Sigmoid colon (tissue), 7 donors: ENCODE data around the gene FITM1. TPM values are rescaled to one million over a fixed set of nuclear protein-coding genes. Genes with fewer than 3 reads are reported as not detected.

ENCODE experiments used
- DNase-seq: peaks from one replicate; pipeline ENCODE4 v3.0.0-alpha.2; 2019
- H3K27ac ChIP-seq, 4 donors: fragments of 200-600 bp; sonication (generic); one replicate each; pipeline ENCODE4 v1.5.1; 2016 to 2019; ENCODE audit warnings: mild to moderate bottlenecking in 1 of 4
- H3K27me3 ChIP-seq, 3 donors: fragments of 200-600 bp; sonication (generic); one replicate each; pipeline ENCODE4 v1.5.1; 2019; ENCODE audit warnings: mild to moderate bottlenecking in 1 of 3
- H3K36me3 ChIP-seq, 4 donors: fragments of 200-600 bp; sonication (generic); one replicate each; pipeline ENCODE4 v1.5.1; 2016 to 2019
- H3K4me1 ChIP-seq, 4 donors: fragments of 200-600 bp; sonication (generic); one replicate each; pipeline ENCODE4 v1.5.1; 2017 to 2019
- H3K4me3 ChIP-seq, 4 donors: fragments of 200-600 bp; sonication (generic); one replicate each; pipeline ENCODE4 v1.5.1; 2017 to 2019; ENCODE audit warnings: mild to moderate bottlenecking in 2 of 4, moderate library complexity in 1 of 4
- H3K9me3 ChIP-seq, 4 donors: fragments of 200-600 bp in 3 of 4; sonication (generic) in 3 of 4; one replicate each; pipeline versions ENCODE4 v1.5.1 to v1.6.1; 2013 to 2019
- EP300 ChIP-seq, 4 donors: sonication (generic); formaldehyde crosslinking; IDR thresholded peaks; one replicate each; pipeline ENCODE4 v1.6.1; 2017; ENCODE audit warnings: antibody characterized with exemption in 4 of 4
- POLR2A ChIP-seq, 2 donors: fragments of 450-650 bp; IDR thresholded peaks; one replicate each; pipeline ENCODE4 v1.6.1; 2016; ENCODE audit warnings: antibody characterized with exemption in 2 of 2, mild to moderate bottlenecking in 2 of 2, moderate library complexity in 2 of 2
- POLR2AphosphoS5 ChIP-seq, 4 donors: sonication (generic); formaldehyde crosslinking; IDR thresholded peaks; one replicate each; pipeline ENCODE4 v1.6.1; 2017; ENCODE audit warnings: antibody characterized with exemption in 4 of 4
- WGBS, 2 donors: extraction: QIAGEN DNeasy Blood & Tissue Kit; methylation state at CpG; one replicate each; pipeline ENCODE4 v1.1.7; 2013; 5-methylcytosine and 5-hydroxymethylcytosine counted together
- intact Hi-C: fragments of 100-400 bp; cut with DNase I; formaldehyde crosslinking; loops from one replicate; pipeline ENCODE4 v1.15.1; 2023
- polyA plus RNA-seq, 3 donors: library from polyadenylated mRNA; stranded (reverse); fragments of 200-250 nt; gene quantifications; one replicate each; pipeline ENCODE4 v1.2.3, GENCODE V29; 2013
- small RNA-seq, 3 donors: library from RNA; depleted of rRNA; stranded (forward); fragments of <200 nt; gene quantifications; one replicate each; pipeline ENCODE3, GENCODE V24; 2016
- total RNA-seq, 4 donors: library from RNA; depleted of rRNA; stranded (reverse); fragments of >200 nt; gene quantifications; one replicate each; pipeline ENCODE4 v1.1.0, GENCODE V29; 2016
- TF ChIP-seq, protein P1 (sequence below), 4 experiments: fragments of 450-650 bp in 3 of 4; fragments of 200-600 bp in 1 of 4; IDR thresholded peaks; one replicate each; pipeline ENCODE4 v1.5.1; 2016 to 2019; ENCODE audit warnings: antibody characterized with exemption in 4 of 4, mild to moderate bottlenecking in 3 of 4, moderate library complexity in 2 of 4
- donor health status: healthy with polysubstance abuse.
- donor health status: Bipolar disorder and iron deficiency.
- donor health status: healthy.

The FITM1 gene
- total and polyA plus RNA-seq, 7 donors, result 0.33 to 1.8 TPM; not detected in 5

DNA sequence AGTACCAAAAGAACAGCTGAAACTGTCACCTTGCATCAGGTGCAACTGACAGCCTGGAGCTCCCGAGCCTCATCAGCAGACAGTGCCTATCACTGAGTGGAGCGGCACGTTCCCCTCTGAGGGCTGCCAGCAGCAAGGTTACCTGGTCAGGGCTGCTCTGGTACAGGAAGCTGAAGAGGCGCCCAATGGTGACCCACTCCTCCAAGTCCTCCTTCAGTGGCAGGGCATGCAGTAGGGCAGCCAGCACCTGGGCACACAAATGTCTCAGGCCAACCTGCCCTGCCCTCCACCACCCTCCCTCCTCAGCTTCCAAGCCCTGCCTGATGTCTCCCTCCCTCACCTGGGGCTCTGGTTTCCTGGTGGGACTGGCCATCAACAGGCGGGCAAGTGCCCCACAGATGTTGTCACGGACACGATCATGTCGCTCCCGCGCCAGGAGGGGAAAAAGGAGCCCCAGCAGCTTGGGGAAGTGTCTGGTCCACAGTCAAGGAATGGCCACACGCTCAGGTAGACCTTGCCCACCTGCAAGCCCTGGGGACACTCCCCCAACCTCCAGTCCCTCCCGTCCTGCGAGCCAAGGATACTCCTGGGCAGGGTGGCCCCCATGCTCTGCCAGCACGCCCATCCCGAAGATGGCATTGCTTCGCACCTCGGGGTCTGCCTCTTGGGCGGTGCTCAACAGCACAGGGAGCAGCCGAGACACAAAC is 51.1 kb downstream of the FITM1 start:
- H3K36me3 ChIP-seq, result peaks cover 4 to 80% (median 36%) of the 10 kb centered on the region in 4 donors
- TF ChIP-seq, protein P1, sequence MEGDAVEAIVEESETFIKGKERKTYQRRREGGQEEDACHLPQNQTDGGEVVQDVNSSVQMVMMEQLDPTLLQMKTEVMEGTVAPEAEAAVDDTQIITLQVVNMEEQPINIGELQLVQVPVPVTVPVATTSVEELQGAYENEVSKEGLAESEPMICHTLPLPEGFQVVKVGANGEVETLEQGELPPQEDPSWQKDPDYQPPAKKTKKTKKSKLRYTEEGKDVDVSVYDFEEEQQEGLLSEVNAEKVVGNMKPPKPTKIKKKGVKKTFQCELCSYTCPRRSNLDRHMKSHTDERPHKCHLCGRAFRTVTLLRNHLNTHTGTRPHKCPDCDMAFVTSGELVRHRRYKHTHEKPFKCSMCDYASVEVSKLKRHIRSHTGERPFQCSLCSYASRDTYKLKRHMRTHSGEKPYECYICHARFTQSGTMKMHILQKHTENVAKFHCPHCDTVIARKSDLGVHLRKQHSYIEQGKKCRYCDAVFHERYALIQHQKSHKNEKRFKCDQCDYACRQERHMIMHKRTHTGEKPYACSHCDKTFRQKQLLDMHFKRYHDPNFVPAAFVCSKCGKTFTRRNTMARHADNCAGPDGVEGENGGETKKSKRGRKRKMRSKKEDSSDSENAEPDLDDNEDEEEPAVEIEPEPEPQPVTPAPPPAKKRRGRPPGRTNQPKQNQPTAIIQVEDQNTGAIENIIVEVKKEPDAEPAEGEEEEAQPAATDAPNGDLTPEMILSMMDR (IDR thresholded peaks at IDR 0.05), result no peak
- TF ChIP-seq EP300 (IDR thresholded peaks at IDR 0.05) (no peak), POLR2A (IDR thresholded peaks at IDR 0.05) (no peak), POLR2AphosphoS5 (IDR thresholded peaks at IDR 0.05) (no peak)
- H3K4me3 ChIP-seq, result no peak overlapping the region
- intact Hi-C loops, result no loop called here
- 90 to 92% methylated on average over 19 of the region's 19 CpGs for WGBS, 2 donors
- H3K27ac ChIP-seq, result peak overlapping the region in 3 of 4 donors; percentile 9 to 93 (median 88)
- no peak for DNase-seq
- no peaks in the 10 kb centered on the region for H3K9me3 ChIP-seq
- H3K27me3 ChIP-seq, result no peaks in the 10 kb centered on the region
- H3K4me1 ChIP-seq, result peaks cover 0 to 20% (median 19%) of the 10 kb centered on the region in 4 donors

Small RNA genes within 50 kb of the gene (small RNA-seq; reads per million reads assigned to genes)
- gene IPO4 (0 reads per million in 3 donors), gene IRF9 (0 reads per million in 3 donors), gene RNA5SP383 (0.36 to 1.3 (median 0.51) reads per million in 3 donors)

Other genes with a start within 250 kb of the FITM1 start
Only the 30 nearest of the 31 such genes appear.
- 10 to 100 TPM; 23.8 to 52.4 (median 37.8) TPM for gene DHRS4, start 176.9 kb upstream of the FITM1 start, total RNA-seq
- 10 to 100 TPM; 71.1 to 87.1 (median 74.0) TPM for gene DHRS4, start 176.9 kb upstream of the FITM1 start, polyA plus RNA-seq
- gene DHRS4L2, start 141.7 kb upstream of the FITM1 start, total RNA-seq, result 10 to 100 TPM in 3 of 4 donors, 1 to 10 TPM in 1; 8.0 to 20.0 (median 17.6) TPM
- gene DHRS4L2, start 141.7 kb upstream of the FITM1 start, polyA plus RNA-seq, result 10 to 100 TPM; 57.1 to 62.7 (median 57.6) TPM
- 1 to 10 TPM in 2 of 4 donors, under 1 TPM in 2; 0.14 to 3.3 (median 0.62) TPM for gene CARMIL3, start 78.7 kb upstream of the FITM1 start, total RNA-seq
- 1 to 10 TPM in 1 of 3 donors, under 1 TPM in 2; under 0.01 to 1.7 (median 0.23) TPM for gene CARMIL3, start 78.7 kb upstream of the FITM1 start, polyA plus RNA-seq
- 1 to 10 TPM in 3 of 4 donors, not detected in 1; 1.8 to 3.3 (median 2.9) TPM for gene CPNE6, start 59.1 kb upstream of the FITM1 start, total RNA-seq
- gene CPNE6, start 59.1 kb upstream of the FITM1 start, polyA plus RNA-seq, result under 1 TPM in 1 of 3 donors, not detected in 2; 0.42 TPM
- gene PCK2, start 36.3 kb upstream of the FITM1 start, total RNA-seq, result 10 to 100 TPM in 2 of 4 donors, 1 to 10 TPM in 2; 7.1 to 12.2 (median 9.2) TPM
- gene PCK2, start 36.3 kb upstream of the FITM1 start, polyA plus RNA-seq, result 100 to 1,000 TPM in 1 of 3 donors, 10 to 100 TPM in 2; 66.1 to 109 (median 99.5) TPM
- gene DCAF11, start 15.9 kb upstream of the FITM1 start, total RNA-seq, result 10 to 100 TPM; 37.7 to 82.9 (median 54.8) TPM
- 10 to 100 TPM; 70.9 to 79.8 (median 75.1) TPM for gene DCAF11, start 15.9 kb upstream of the FITM1 start, polyA plus RNA-seq
- gene NRL, start 15.7 kb upstream of the FITM1 start, total RNA-seq, result 1 to 10 TPM in 2 of 4 donors, under 1 TPM in 2; 0.71 to 2.2 (median 1.4) TPM
- gene NRL, start 15.7 kb upstream of the FITM1 start, polyA plus RNA-seq, result 1 to 10 TPM; 1.2 to 2.9 (median 1.8) TPM
- 100 to 1,000 TPM; 129 to 186 (median 152) TPM for gene PSME1, start 5.5 kb downstream of the FITM1 start, total RNA-seq
- gene PSME1, start 5.5 kb downstream of the FITM1 start, polyA plus RNA-seq, result 100 to 1,000 TPM; 309 to 438 (median 416) TPM
- gene EMC9, start 10.9 kb downstream of the FITM1 start, total RNA-seq, result 10 to 100 TPM in 3 of 4 donors, 1 to 10 TPM in 1; 5.0 to 20.9 (median 12.9) TPM
- gene EMC9, start 10.9 kb downstream of the FITM1 start, polyA plus RNA-seq, result 10 to 100 TPM; 20.6 to 37.2 (median 30.8) TPM
- 10 to 100 TPM; 26.2 to 43.5 (median 34.5) TPM for gene PSME2, start 16.0 kb downstream of the FITM1 start, total RNA-seq
- gene PSME2, start 16.0 kb downstream of the FITM1 start, polyA plus RNA-seq, result 100 to 1,000 TPM; 228 to 485 (median 356) TPM
- 10 to 100 TPM; 20.2 to 38.4 (median 29.7) TPM for gene RNF31, start 16.8 kb downstream of the FITM1 start, total RNA-seq
- 10 to 100 TPM; 13.6 to 57.8 (median 37.8) TPM for gene RNF31, start 16.8 kb downstream of the FITM1 start, polyA plus RNA-seq
- gene IRF9, start 30.6 kb downstream of the FITM1 start, total RNA-seq, result 100 to 1,000 TPM in 1 of 4 donors, 10 to 100 TPM in 3; 54.6 to 103 (median 56.1) TPM
- 100 to 1,000 TPM in 1 of 3 donors, 10 to 100 TPM in 2; 46.2 to 115 (median 51.8) TPM for gene IRF9, start 30.6 kb downstream of the FITM1 start, polyA plus RNA-seq
- gene REC8, start 41.4 kb downstream of the FITM1 start, total RNA-seq, result 10 to 100 TPM in 2 of 4 donors, 1 to 10 TPM in 2; 4.6 to 24.1 (median 8.3) TPM
- 10 to 100 TPM in 1 of 3 donors, 1 to 10 TPM in 2; 1.8 to 21.7 (median 2.5) TPM for gene REC8, start 41.4 kb downstream of the FITM1 start, polyA plus RNA-seq
- 10 to 100 TPM; 11.0 to 37.1 (median 13.2) TPM for gene IPO4, start 58.2 kb downstream of the FITM1 start, total RNA-seq
- 10 to 100 TPM in 1 of 3 donors, 1 to 10 TPM in 2; 3.0 to 24.4 (median 5.4) TPM for gene IPO4, start 58.2 kb downstream of the FITM1 start, polyA plus RNA-seq
- gene TM9SF1, start 64.8 kb downstream of the FITM1 start, total RNA-seq, result 10 to 100 TPM; 29.6 to 36.9 (median 34.7) TPM
- 10 to 100 TPM in 2 of 3 donors, 1 to 10 TPM in 1; 7.9 to 37.2 (median 10.8) TPM for gene TM9SF1, start 64.8 kb downstream of the FITM1 start, polyA plus RNA-seq
- gene TSSK4, start 75.0 kb downstream of the FITM1 start, total RNA-seq, result under 1 TPM in 1 of 4 donors, not detected in 3; 0.66 TPM
- under 1 TPM in 1 of 3 donors, not detected in 2; 0.22 TPM for gene TSSK4, start 75.0 kb downstream of the FITM1 start, polyA plus RNA-seq
- gene CHMP4A, start 82.8 kb downstream of the FITM1 start, total RNA-seq, result 100 to 1,000 TPM in 2 of 4 donors, 10 to 100 TPM in 2; 65.6 to 149 (median 102) TPM
- gene CHMP4A, start 82.8 kb downstream of the FITM1 start, polyA plus RNA-seq, result 100 to 1,000 TPM in 2 of 3 donors, 10 to 100 TPM in 1; 81.6 to 116 (median 109) TPM
- 10 to 100 TPM; 22.4 to 31.7 (median 26.5) TPM for gene MDP1, start 85.4 kb downstream of the FITM1 start, total RNA-seq
- 10 to 100 TPM; 15.1 to 34.2 (median 28.8) TPM for gene MDP1, start 85.4 kb downstream of the FITM1 start, polyA plus RNA-seq
- 100 to 1,000 TPM; 104 to 217 (median 189) TPM for gene NEDD8, start 101.7 kb downstream of the FITM1 start, total RNA-seq
- gene NEDD8, start 101.7 kb downstream of the FITM1 start, polyA plus RNA-seq, result 100 to 1,000 TPM; 204 to 243 (median 221) TPM
- 10 to 100 TPM; 44.3 to 63.9 (median 48.3) TPM for gene GMPR2, start 102.3 kb downstream of the FITM1 start, total RNA-seq
- 10 to 100 TPM; 56.5 to 97.1 (median 58.9) TPM for gene GMPR2, start 102.3 kb downstream of the FITM1 start, polyA plus RNA-seq
- gene TINF2, start 112.0 kb downstream of the FITM1 start, total RNA-seq, result 10 to 100 TPM; 36.6 to 55.3 (median 50.1) TPM
- gene TINF2, start 112.0 kb downstream of the FITM1 start, polyA plus RNA-seq, result 10 to 100 TPM; 41.4 to 54.1 (median 43.5) TPM
- 1 to 10 TPM in 2 of 4 donors, under 1 TPM in 1, not detected in 1; 0.33 to 1.1 (median 1.1) TPM for gene TGM1, start 132.5 kb downstream of the FITM1 start, total RNA-seq
- 1 to 10 TPM in 1 of 3 donors, under 1 TPM in 2; 0.60 to 2.7 (median 0.69) TPM for gene TGM1, start 132.5 kb downstream of the FITM1 start, polyA plus RNA-seq
- gene RABGGTA, start 140.9 kb downstream of the FITM1 start, total RNA-seq, result 10 to 100 TPM; 14.0 to 25.2 (median 20.0) TPM
- gene RABGGTA, start 140.9 kb downstream of the FITM1 start, polyA plus RNA-seq, result 10 to 100 TPM; 27.3 to 32.4 (median 31.9) TPM
- gene DHRS1, start 169.1 kb downstream of the FITM1 start, total RNA-seq, result 10 to 100 TPM; 13.9 to 34.6 (median 29.3) TPM
- 10 to 100 TPM; 39.6 to 56.6 (median 40.8) TPM for gene DHRS1, start 169.1 kb downstream of the FITM1 start, polyA plus RNA-seq
- gene NOP9, start 169.2 kb downstream of the FITM1 start, total RNA-seq, result 10 to 100 TPM; 12.8 to 16.8 (median 14.9) TPM
- gene NOP9, start 169.2 kb downstream of the FITM1 start, polyA plus RNA-seq, result 10 to 100 TPM in 2 of 3 donors, 1 to 10 TPM in 1; 7.8 to 29.0 (median 11.3) TPM
- 1 to 10 TPM; 4.7 to 9.5 (median 8.0) TPM for gene CIDEB, start 177.3 kb downstream of the FITM1 start, total RNA-seq
- gene CIDEB, start 177.3 kb downstream of the FITM1 start, polyA plus RNA-seq, result 1 to 10 TPM; 7.2 to 8.6 (median 7.2) TPM
- gene LTB4R2, start 179.5 kb downstream of the FITM1 start, total RNA-seq, result 1 to 10 TPM; 2.5 to 5.5 (median 4.3) TPM
- gene LTB4R2, start 179.5 kb downstream of the FITM1 start, polyA plus RNA-seq, result 1 to 10 TPM in 1 of 3 donors, under 1 TPM in 1, not detected in 1; under 0.01 to 3.9 TPM
- 1 to 10 TPM; 2.1 to 4.2 (median 2.9) TPM for gene LTB4R, start 180.8 kb downstream of the FITM1 start, total RNA-seq
- gene LTB4R, start 180.8 kb downstream of the FITM1 start, polyA plus RNA-seq, result 1 to 10 TPM in 2 of 3 donors, under 1 TPM in 1; 0.60 to 9.8 (median 2.1) TPM
- 10 to 100 TPM in 3 of 4 donors, 1 to 10 TPM in 1; 8.1 to 36.0 (median 17.7) TPM for gene ADCY4, start 204.4 kb downstream of the FITM1 start, total RNA-seq
- gene ADCY4, start 204.4 kb downstream of the FITM1 start, polyA plus RNA-seq, result 10 to 100 TPM in 1 of 3 donors, 1 to 10 TPM in 2; 1.4 to 16.5 (median 2.4) TPM
- gene RIPK3, start 209.3 kb downstream of the FITM1 start, total RNA-seq, result 10 to 100 TPM in 1 of 4 donors, 1 to 10 TPM in 3; 2.6 to 12.5 (median 3.7) TPM
- 10 to 100 TPM; 28.8 to 66.4 (median 43.5) TPM for gene RIPK3, start 209.3 kb downstream of the FITM1 start, polyA plus RNA-seq